HG02588 (cell line): ENCODE results near the gene CDH4.

Source experiments
- ATAC-seq: cut with Tn5 transposase; IDR thresholded peaks from one replicate; pipeline ENCODE4 v1.9.1; 2021; ENCODE audit warnings: mild to moderate bottlenecking, moderate library complexity; ENCODE audit not compliant: unreplicated experiment

CDH4 gene

DNA sequence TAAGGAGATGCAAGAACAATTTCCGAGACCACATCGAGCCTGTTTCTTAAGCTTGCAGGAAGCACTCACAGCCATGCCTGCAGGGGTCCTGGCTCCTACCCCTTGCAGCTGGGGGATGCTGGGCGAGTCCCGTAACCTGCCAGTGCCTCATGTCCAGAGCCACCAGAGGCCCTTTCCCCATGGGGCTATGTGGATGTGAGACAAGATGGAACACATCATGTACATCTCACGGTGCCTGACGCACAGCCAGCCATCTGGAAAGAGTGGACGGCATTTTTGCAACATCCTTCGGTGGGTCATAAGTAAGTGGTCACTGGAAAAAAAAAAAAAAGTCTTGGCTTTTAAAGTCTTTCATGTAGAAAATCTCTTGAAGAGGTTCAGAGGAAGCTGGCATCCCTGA lies 72.8 kb downstream of the CDH4 start:
- no peak for ATAC-seq

DNA sequence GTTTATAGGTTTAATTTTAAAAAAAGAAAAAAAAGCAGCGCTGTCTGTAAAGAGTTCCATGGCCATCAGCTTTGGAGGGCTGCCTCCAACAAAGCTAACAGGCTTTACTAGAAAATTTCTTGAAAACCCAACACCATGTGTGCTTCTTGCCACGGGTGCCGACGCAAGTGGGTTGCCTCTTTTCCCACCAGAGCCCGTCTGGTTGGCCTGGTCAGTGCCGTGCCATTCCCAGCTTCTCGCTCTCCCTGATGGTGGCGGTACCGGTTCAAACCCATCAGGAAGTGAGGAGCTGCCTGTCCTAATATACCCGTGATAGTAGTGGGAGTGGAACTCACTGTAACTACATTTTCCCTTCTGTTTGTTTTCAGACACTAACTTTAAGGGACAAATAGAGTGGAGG lies 73.7 kb downstream of the CDH4 start:
- ATAC-seq, result no peak

DNA sequence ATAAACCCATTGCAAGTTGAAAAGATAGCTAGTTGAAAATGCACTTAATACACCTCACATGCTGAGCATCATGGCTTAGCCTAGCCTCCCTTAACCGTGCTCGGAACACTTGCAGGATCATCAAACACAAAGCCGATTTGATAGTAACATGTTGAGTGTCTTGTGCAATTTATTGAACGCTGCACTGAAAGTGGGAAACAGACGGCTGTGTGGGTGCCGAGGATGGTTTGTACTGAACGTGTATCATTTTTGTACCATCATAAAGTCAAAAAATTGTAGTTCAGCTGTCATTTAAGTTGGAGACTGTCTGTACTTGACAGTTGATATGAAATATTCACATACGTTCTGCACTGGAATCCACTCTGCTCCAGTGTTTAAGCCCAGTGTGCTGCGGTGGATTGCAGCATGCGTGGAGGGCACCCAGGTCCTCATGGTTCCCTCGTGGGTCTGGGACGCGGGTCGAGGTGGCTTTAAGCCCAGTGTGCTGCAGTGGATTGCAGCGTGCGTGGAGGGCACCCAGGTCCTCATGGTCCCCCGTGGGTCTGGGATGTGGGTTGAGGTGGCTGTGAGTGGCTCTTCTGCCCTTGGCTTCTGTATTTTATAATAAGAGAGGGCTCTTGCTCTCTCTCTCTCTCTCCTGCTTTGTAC lies 77.0 kb downstream of the CDH4 start:
- ATAC-seq, result no peak

DNA sequence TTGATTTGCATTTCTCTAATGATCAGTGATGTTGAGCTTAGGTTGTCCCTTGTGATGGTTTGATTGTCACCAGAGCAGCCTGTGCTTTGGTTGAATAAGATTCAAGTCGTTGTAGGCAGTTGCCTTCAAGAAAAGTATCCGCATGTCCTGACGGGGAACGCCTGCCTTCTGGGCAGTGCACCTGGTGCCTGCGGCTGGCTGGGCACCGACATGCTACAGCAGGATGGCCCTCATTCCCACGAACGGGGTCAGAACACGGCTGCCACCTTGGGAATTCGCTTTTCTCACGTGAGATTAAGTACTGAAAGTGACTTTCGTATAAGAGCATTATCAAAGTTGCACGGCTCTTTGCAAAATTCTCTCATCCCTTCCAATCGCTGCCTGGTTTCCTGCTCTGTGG lies 78.4 kb downstream of the CDH4 start:
- ATAC-seq, result no peak

DNA sequence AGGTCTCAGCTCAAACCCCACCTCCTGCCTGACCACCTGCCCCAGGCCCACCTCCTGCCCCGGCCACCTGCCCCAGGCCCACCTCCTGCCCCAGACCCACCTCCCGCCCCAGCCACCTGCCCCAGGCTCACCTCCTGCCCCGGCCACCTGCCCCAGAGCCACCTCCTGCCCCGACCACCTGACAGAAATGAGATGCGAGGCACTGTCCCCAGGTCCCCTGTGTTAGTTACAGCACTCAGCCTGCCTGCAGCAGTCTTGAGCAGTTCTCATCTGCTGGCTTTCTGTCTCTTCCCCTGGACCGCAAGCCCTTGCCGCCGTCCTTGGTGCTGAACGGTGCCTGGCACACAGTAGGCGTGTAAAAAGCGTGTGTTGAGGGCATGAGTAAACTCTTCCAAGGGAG lies 79.5 kb downstream of the CDH4 start:
- ATAC-seq, result no peak

DNA sequence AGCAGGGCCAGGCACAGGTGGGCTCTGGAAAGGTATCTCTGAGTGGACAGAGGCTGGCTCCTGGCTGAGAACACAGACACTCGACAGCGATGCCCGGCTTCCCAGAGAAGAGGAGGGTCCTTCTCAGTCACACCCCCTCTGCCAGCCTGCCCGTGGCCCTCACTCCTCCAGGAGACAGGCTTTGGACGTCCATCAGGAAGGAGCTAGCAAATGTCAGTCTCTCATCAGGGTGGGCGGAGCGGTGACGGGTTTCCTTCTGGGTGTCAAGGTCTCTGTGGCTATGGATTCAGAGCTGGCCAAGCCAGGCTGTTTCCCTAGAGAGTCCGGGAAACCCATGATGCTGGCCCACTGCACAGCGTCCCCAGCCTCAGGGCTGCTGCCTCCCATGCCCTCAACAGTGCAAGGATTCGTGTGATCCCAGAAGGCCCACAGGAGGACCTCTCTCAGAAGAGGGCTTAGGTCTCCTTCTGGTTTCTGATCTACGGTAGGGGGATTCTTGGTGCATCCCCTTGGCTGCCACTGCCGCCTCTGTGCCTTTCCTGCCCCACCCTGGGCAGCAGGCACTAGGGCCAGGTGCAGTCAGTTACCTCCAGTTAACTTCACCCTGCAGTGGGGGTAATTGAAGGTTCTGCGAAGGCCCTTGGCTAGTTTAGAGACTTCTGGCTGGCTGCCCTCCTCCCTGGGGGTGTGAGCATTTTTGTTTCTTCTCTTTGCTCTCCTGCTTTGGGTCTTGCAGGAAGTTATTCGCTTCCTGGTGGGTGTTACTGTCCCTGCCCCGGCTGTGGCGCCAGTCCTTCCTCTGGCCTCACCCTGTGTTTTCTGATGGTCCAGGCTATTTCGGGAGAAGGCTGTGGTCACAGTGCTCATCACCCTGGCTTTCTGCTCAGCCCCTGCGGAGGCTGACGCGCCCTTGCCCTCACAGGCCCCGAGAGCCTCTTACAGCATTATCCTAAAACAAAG lies 80.2 kb downstream of the CDH4 start:
- ATAC-seq, result no peak

DNA sequence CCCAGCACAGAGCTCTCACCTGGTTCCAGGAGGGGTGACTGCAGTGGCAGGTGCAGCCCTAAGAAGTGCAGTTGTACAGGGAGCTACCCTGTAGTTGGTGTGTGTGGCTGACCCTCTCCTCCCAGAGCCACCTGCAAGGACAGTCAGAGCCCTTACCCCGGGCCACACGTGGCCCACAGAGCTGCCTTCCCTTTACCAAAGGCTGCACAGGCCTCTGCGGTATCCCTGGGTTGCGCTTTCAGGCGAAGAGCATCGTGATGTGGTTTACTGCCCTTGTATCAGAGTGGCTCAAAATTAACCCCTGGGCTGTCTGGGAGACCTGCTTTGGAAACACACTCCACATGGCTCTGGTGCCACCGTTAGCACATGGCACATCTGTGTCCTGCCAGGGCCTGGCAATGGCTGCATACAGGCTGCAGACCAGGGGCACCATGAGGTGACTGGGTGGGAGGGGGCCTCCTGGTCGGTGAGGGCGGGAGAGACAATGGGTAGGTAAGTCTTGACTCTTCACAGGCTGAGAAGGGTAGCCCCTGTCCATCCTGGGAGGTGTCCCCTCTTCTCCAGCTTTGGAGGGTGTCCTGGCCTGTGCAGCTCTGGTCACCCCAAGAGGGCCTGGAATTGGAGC lies 81.5 kb downstream of the CDH4 start:
- no peak for ATAC-seq

DNA sequence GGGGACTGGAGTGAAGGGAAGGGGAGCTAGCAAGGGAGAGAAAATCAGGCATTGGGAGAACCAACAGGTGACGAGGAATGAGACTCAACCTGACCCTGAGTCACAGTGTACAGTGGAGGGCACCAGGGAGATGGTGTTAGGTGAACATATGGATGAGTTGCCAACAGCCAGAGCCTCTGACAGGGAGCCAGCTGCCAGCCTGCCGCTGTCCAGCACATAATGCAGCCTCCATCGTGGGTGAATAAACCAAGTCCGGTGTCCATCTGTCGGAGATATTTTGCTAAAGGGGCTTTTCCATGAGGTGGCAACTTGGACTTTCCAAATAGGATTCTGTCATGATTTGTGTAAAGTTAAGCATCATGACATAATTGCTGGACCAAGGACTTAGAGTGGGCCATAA lies 88.1 kb downstream of the CDH4 start:
- no peak for ATAC-seq

DNA sequence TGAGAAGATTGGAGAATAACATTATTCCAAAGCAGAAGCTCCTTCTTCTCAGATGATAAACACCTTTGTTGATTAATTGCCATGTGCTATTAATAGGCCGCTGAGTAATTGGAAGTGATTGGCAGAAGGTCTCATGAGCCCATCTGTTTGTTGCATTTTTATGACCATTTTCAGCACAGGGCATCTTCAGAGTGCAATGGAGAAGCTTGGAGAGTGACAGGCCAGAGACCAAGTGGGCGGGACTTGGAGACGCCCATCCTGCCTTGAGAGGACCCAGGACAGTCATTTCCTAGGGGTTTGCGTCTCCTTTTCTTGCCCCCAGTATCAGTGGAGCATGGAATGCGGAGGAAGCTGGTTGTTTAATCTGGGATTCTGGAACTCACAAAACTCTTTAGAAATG lies 89.5 kb downstream of the CDH4 start:
- no peak for ATAC-seq

DNA sequence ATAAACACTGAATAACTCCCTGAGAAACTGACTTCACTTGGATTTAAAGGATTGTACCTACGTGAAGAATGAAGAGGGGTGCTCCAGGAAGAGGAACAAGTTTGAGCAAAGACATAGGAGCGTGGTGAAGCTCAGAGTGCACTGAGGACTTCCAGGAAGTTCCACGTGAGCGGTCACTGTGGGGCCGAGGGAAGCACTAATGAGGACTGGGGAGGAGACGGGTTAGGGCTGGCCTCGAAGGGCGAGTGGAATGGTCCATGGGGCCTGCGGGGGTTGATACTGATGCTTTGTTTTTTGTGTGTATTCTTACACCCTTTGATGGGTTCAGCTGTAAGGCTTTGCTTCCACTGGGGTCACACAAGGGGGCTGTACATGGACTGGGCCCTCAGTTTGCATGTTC lies 91.9 kb downstream of the CDH4 start:
- ATAC-seq, result no peak

DNA sequence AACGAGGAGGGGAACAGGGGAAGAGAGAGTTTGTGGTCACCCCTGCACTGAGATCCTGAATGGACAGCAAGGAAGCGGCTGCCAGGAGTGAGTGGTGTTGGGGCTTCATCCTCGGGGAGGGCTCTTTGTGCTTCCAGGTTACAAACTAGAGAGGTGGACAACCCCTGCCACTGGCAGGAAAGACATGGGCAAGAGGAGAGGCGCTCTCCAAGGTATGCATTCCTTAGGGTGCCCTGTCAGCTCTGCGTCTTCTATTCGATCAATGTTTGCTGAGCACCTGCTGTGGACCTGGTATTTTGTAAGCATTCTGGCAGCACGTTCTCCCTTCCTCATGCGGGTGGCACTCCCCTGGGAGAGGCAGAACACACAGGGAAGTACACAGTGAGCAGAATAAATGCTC lies 93.6 kb downstream of the CDH4 start:
- ATAC-seq, result no peak

DNA sequence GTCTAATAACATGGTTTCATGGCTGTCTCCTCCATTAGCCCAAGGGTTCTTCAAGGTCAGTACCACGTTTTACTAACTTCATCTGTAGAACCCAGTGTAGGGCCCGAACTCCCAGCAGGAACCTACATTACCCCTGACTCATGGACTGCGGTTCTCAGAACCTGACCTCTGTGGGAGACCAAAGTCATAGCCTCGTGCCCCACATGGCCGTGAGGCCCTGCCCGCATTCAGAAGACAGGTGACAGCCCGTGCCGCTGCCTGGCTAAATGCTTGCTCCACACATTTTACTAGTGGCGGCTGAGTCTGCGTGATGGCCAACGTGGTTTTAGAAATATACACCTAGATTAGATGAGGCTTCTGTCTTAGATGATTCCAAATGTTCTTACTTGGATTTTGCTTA lies 94.9 kb downstream of the CDH4 start:
- ATAC-seq, result no peak

DNA sequence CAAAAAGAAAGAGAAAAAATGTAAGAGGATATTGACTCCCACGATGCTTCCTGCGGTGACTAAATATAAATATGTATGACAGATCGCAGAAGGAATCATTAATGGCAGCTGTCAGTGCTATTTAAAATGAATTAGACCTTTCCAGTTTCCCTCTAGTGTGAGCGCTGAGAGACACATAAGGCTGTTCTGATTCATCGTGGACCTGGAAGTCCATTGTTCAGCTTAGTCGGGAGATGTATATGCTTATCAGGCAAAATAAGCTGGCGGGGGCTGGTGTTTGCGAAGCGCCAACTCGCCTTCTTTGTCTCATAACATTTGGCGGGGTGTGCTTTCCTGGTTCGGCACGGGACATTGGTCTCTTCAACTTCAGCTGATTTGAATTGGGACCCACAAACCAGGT lies 95.4 kb downstream of the CDH4 start:
- ATAC-seq, result no peak

DNA sequence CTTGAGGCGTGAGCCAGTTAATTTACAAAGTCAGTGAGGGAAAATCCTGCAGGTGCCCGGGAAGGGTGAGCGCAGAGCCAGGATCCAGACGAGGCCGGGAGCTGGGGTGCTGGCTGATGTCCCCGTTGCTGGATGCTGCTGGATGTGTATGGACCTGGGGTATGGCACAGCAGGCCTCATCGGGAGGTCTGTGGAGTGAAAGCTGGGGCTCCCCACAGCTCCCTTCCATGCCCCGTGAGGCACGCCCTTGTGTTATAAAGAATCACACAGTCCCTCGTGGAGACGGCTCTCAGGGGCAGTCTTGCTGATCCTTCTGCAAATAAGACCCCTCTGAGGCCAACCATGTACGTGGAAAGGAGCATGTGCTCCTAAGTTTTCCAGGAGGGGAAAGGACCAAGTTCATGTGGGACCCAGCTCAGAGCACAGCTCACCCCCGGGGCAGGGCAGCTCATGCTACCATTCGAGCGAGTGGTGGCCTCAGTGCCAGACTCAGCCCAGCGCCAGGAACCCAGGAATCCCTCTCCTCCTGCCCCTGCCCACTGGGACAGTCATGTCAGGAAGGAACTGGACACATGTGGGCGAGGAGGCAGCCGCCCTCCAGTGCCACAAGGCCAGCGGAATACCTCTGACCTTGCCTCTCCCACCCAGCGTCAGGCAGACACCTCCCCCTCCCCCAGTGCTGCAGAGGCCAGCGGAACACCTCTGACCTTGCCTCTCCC lies 97.5 kb downstream of the CDH4 start:
- ATAC-seq, result no peak

DNA sequence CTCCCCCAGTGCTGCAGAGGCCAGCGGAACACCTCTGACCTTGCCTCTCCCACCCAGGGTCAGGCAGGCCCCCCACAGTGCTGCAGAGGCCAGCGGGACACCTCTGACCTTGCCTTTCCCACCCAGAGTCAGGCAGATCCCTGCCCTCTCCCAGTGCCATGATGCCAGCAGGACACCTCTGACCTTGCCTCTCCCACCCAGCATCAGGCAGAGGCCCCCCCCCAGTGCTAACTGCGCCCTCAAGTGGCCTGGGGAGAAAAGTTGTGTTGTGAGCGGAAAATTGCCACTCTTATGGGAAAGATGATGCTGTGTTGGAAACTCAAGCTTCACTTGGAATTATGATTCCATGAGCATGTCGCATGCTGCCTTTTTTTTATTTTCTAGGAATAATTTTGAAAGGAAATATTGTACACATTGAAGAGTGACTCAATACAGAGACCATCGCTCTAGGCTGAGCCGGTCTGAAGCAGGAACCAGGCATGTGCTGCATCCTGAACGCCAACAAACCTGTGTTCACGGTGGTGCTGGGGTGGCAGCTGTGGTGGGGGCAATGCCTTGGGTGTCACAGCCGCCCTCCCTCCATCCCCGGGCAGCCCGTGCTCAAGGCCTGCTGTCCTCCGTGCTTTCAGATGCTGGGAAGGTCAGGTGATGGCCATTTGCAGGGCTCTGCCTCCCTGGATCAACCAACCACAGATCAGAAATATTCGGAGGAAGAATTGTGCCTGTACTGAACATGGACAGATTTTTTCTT lies 98.6 kb downstream of the CDH4 start:
- no peak for ATAC-seq

DNA sequence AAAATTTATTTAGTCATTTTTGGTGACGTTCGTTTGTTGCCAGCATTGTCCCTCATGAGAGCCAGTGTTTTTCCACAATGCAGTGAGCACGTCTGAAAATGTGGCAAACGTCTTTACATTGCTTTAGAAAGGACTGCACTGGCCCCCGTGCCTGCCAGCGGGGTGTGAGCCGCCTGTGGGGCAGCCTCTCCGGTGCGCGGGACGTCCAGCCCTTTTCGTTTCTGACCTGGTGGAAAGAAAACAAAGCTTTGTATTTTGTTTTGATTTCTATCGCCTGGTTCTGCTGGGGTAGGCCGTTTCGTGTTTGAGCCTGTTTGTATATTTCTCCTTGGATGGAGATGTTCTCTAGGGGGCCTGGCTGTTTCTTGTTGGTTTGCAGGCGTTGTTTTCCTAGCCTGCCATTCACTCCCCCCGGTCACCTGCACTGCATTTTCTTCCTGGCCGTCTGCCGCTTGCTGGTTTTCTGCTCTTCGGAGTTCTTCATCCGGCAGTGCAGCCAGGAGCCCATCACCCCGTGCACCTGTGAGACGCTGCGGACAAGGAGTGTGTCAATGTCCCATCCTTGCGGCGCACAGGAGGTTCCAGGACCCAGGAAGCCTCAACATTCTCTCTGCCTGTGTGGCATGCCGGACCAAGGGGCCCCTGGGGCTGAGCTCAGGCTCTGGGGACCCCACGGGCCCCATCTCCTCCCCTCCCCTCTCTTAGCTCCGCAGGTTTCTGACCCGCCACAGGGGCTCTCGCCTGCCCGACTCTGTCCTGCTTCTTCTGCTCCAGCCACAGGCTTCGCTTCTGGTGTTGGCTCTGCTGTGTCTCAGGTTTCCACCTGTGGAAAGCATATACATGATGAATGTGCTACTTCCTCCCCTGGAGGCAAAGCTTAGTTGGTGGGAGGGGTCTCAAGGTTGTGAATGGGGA lies 100.5 kb downstream of the CDH4 start:
- no peak for ATAC-seq

DNA sequence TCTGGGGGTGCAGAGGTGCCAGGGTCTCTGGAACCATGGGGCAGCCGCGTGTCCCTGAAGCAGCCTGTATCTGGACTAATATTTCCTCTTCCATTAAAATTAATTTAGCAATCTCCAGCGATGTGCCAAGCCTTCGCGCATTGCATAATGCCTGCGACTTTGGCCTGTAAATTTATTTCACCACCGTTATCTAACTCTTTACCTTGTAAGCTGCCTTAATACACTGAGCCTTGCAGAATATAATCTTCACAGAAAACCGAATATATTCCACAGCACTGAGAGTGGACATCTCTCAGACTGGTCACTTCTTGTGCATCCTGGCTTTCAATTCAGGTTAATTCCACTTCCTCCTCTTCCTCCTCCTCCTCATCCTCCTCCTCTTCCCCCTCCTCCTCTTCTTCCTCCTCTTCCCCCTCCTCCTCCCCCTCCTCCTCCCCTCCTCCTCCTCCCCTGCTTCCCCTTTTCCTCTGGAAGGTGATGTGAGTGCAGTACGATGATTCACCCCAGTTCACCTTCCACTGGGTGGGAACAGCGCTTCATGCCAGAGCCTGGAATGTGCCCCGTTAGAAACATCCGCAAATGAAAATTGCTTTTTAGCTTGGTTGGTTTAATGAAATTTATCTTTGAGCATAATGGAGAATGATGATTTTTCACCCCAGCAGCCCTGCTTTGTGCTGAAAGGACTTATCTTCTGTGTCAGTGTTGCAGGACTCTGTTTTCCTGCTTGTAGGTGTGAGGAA lies 101.4 kb downstream of the CDH4 start:
- ATAC-seq, result no peak

DNA sequence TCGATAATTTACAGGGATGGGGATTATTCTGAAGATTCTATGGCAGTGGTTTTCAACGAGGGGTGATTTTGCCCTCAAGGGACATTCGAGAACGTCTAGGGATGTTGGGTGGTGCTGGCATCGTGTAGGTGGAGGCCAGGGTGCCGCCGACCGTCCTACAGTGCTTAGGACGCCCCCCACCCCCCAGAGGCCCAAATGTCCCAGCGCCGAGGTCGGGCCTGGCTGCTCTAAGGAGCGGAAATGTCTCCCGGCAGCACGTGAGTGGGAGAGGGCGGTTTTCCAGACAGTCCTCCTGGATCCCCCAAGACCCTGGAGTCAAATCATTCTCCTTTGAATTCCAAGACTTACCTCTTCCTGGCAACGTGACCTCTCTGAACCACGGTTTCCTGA lies 101.9 kb downstream of the CDH4 start:
- no peak for ATAC-seq

DNA sequence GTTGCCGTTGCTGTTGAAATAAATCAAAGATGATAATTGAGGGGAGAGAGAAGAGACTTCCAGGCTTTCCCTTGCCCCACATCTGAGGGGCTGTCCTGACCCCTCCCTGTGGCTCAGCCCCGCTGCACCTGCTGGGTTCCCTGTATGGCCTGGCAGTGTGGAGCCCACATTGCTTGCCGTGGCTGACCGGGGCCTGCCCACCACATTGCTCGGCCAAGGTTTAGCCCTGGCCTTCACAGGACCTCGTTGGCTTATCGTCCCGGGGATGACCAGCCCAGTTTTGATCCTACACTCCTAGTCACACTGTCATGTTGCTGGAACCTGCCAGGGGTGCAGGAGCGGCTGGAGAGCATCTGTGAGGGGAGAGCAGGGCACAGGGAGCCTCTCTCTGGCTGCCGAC lies 102.4 kb downstream of the CDH4 start:
- ATAC-seq, result no peak
